Stimulated activated CD4-positive, alpha-beta T cell treated with anti-CD3 and anti-CD28 coated beads, Interleukin-12 subunit alpha, Interleukin-12 subunit beta, amount 100 ng/mL, for 24 hours (primary cell): ENCODE data around the gene TMEM175.
"Not testable (repeated sequence)": the region's sequence is repeated elsewhere in the genome, so short reads cannot be mapped to it uniquely, and the experiment has no call there.

Experiments used
- DNase-seq, 2 experiments: peaks; one replicate each; pipeline ENCODE4 v3.0.0-alpha.2; 2020; ENCODE audit warnings: low read depth in 2 of 2

The TMEM175 gene

GRCh38 chr4:970854-971520 lies 38.7 kb downstream of the TMEM175 start:
- no peak for DNase-seq

DNA sequence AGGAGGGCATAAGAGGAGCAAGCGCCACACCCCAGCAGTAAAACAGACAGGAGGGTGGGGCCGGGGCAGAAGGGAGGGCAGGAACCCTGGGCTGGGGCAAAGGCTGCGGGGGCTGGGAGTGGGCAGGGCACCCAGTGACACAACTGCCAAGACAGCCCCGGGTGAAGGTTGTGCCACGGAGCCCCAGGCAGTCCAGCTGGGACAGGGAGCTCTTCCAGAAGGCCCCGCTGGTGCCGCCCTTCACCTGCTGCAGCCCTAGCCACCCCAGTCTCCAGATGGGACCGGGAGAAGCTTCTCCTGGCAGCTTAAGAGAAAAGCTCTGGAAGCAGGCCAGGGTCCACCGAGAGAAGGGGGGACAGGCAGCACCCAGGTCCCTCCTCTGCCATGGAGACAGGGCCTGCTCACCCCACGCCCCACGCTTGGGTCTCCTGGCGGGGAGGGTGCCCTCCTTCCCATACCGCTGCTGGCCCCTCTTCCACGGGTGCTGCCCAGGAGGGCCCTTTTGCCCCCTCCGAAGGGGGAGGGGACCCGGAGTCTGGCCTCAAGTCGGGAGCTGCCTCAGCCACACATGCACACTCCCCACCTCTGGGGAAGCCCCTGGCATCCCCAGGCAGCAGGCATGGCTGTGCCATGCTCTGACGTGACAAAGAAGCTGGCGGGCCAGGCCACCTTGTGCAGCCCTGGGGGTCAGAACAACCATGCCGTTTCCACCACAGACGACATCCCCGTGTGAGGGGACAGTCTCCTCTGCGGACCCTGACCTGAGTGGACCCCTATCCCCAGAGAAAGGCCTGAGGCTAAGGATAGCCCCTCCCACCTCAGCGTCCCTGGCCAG lies 39.6 kb downstream of the TMEM175 start:
- DNase-seq = no peak

GRCh38 chr4:972651-973424 lies 40.6 kb downstream of the TMEM175 start:
- DNase-seq = peak in 1 of 2 experiments; percentile 25

DNA sequence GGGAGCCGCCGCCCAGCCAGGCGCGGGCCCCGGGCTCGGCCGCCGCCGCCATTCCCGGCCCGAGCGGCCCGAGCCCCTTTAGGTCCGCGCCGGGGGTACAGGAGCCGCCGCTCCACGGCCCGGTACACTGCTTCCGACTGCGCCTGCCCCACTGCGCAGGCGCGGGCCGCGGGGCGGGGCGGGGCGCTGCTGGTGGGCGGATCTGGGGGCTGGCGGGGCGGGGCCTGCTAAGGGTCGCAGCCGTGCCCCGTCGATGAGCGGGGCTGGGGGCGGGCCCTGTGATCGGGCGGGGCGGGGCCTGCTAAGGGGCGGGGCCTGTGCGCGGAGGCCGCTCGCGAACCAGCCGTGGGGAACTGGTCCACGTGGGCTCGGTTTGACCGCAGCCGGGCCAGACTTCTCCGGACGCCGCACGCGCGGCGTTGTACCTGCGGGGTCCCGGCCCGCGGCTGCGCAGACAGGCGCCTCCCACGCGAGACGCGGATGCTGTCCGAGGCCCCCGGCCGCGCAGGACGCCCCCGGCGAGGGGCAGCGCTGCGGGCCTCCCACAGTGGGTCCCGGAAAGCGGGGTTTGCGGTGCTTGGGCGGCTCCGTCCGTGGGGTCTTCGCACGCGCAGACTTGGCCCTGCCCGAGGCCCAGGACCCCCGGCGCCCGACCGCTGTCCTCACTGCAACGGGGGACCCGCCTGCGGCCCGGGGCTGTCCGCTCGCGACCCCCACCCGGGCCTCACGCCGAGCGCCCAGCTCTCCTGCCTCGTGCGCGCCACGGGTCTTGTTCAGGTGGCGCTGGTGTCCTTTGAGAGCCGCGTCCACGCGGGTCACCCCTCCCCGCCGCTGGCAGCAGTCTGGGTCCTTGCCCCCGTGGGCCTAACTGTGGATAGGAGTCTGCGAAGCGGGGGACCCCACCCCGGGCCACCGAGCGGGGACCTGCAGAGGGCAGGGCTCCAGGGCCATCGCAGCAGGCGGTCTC lies 41.5 kb downstream of the TMEM175 start, which contains the start of gene DGKQ:
TSS of gene DGKQ (minus strand) at position 139 of the 967 bp plus-strand sequence. CDS start at position 52, 87 bp downstream.
- DNase-seq = peak; percentile 77 to 80

GRCh38 chr4:974668-975067 lies 42.4 kb downstream of the TMEM175 start:
- DNase-seq = no peak

- not testable (repeated sequence) for DNase-seq
Measured at GRCh38 chr4:976016-976415, 43.8 kb downstream of the TMEM175 start.

DNA sequence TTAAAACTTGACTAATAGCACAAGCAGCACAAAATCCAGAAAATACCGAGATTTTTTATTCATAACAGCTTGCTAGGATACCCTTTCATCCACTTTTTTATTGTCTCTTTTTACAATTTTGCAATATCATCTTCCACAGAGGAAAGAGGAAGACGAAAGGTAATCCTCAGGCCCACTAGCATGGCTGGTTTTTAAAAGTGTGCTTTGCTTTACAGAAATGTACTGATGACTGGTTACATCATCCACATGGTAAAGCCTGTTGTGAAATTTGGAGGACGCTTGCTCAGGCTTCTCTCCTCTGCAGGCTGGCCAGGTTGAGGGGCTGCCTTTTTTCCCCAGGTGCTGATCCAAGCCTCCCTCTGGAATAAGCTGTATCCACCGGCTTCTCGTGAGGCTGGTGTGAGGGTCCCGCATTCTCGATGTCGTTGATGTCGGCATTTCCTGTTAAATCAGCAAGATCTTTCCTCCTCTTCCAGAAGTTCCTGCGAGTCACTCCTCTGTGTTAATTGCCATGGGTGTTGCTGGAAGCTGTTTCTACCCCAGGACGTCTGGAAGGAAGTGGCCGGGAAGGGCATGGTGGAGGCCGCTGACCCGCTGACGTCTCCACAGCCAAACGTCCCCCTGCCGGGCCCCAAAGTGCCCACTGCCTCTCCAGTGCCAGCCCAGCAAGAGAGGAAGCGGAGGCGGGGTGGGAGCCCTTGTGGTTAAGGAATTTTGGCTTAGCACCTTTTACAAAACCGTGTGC lies 46.9 kb downstream of the TMEM175 start:
- DNase-seq = no peak

GRCh38 chr4:982291-982690 lies 50.0 kb downstream of the TMEM175 start:
- DNase-seq = no peak

DNA sequence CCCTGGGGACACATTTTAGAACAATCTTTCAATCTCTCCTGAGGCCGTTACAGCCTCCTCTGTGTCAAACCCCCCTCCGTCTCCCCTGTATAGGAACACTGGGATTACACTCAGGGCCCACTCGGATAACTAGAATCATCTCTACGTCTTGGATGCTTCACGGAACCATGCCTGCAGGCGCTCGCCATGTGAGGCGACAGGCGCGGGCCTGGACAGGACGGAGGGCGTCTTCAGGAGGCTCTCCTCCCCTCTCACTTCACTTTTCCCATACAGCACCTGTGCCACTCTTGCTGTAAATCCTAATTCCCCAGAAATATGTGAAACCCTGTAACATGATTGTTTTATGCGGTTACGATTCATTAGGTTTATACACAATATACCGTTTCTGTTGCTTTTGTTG lies 50.6 kb downstream of the TMEM175 start:
- no peak for DNase-seq

GRCh38 chr4:984336-985054 lies 52.2 kb downstream of the TMEM175 start:
- DNase-seq = no peak

GRCh38 chr4:985123-985830 lies 53.0 kb downstream of the TMEM175 start:
- peak; percentile 42 to 76 for DNase-seq

DNA sequence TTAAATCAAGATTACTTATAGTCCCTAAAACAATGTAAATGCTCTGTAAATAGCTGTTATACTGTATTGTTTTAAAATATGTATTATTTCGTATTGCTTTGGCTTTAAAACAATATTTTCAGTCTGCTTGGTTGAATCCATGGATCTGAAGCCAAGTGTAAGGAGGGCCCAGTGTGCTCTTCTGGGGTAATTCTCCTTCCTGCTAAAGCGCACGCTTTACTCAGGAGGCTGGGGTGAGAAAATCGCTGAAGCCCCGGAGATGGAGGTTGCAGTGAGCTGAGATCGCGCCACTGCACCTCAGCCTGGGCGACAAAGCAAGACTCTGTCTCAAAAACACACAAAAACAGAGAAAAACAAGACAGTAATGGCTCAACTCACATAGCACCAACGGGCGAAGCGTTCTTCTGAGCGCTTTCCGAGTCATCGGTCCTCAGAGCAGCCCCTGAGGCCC lies 54.2 kb downstream of the TMEM175 start:
- DNase-seq = no peak

DNA sequence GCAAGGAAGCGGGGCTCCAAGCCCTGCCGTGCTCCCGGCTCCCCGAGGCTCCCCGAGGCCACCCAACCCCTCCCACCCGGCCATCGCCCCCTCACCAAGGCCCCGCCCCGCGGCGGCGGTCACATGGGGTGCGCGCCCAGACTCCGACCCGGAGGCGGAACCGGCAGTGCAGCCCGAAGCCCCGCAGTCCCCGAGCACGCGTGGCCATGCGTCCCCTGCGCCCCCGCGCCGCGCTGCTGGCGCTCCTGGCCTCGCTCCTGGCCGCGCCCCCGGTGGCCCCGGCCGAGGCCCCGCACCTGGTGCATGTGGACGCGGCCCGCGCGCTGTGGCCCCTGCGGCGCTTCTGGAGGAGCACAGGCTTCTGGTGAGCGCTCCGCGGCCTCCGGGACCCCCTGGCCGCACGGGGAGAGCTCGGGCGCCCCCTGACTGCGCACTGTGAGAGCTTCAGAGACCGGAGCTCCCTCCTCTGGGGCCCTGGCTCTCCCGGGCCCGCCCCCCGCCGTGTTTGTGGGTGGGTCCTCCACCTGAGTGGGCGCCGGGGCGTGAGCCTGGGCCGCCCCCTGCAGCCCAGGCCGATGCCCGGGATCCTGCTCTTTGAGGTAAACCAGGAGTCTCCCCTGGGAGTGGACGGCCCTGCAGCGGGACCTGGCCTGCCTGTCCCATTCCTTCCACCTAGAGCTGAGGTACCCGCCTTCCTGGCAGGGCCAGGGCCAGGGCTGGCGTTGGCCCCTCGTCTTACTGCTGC lies 54.8 kb downstream of the TMEM175 start, which contains the start of gene IDUA:
TSS of gene IDUA (plus strand) at position 166 of the 745 bp plus-strand sequence. CDS start at position 207, 41 bp downstream.
- DNase-seq = peak; percentile 75 to 77

GRCh38 chr4:987624-988513 lies 55.6 kb downstream of the TMEM175 start:
- DNase-seq = no peak

DNA sequence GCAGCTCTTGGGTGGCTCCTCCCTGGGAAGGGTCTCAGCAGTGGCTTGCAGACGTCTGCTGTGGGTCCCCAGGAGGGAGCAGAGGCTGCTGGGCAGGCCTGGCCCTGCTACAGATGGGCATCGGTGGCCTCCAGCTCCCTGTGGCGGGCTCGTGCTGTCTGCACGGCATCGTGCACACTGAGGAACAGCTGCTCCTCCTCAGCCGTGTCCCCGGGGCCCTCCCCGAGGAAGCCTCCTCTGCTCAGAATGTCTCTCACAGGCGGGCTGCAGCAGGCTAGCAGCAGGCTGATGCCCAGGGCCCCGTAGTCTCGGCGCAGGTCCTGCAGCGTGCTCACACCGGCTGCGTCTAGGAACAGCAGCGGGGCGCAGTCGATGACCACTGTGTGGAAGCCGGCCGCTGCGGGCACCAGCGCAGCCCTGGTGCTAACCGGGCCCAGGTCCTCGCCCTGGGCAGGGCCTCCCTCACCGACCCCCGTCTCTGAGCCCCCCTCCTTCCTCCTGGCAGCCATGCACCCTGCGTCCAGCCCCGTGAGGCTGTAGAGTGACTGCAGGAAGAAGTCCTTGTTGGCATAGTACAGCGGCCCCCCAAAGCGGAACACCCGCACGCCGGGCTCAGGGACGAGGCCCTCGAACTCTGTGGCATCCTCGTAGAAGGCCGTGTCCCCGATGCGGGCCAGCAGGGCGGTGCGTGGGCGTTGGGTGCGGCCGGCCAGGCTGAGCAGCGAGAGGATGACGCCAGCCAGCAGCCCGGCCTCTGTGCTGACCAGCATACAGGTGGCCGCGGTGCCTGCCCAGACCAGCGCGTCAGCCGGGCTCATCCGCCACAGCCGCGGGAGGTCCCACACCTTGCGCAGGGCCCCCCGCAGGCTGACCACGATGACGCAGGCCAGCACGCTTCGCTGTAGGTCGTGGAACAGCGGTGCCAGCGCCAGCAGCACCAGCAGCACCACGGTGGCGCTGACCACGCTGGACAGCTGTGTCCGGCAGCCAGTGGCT lies 56.8 kb downstream of the TMEM175 start:
- DNase-seq = no peak
